HepG2 (cell line): Measurements from ENCODE around the gene INHBC. TPM values are rescaled to one million over a fixed set of nuclear protein-coding genes. Genes with fewer than 3 reads are reported as not detected.

Experiments
- ATAC-seq: fragments of 200-7000 bp; cut with Tn5 transposase; 3 replicates; pipeline ENCODE4 v1.9.1; 2020; ENCODE audit warnings: mild to moderate bottlenecking, moderate library complexity
- BruUV-seq: library from RNA; stranded (reverse); fragments of 400-500 nt; replicated peaks from 2 replicates; lab custom pipeline; 2021; lab: Mats Ljungman, UMichigan
- CTCF ChIA-PET: fragments of 300-600 bp; formaldehyde crosslinking; extraction: SDS; loops from one replicate; lab custom pipeline; 2021; ENCODE audit warnings: low total read pairs, inconsistent platforms, low intra/inter-chr PET ratio; lab: Yijun Ruan, JAX
- POLR2A ChIA-PET: fragments of 350-600 bp; sonication (Branson Sonifier 250); formaldehyde crosslinking; loops from one replicate; lab custom pipeline; 2020; ENCODE audit warnings: antibody characterized with exemption, inconsistent platforms; lab: Yijun Ruan, JAX
- DNase-seq: peaks from one replicate; pipeline ENCODE4 v3.0.0-alpha.2; 2015; ENCODE audit warnings: low spot score
- FAIRE-seq: peaks from 3 replicates; lab custom pipeline; 2011; peaks lifted over from hg19 to GRCh38; lab: Jason Lieb, UNC
- H2AFZ ChIP-seq: one replicate; pipeline ENCODE4 v1.6.1; 2011; ENCODE audit warnings: low read length, inconsistent platforms
- H3K27ac ChIP-seq: fragments of 300-600 bp; 3 replicates; pipeline ENCODE4 v1.8.0; 2011; ENCODE audit warnings: mixed run types, mild to moderate bottlenecking, mixed read lengths, low read length, inconsistent platforms; ENCODE audit not compliant: insufficient read depth; ENCODE audit errors: extremely low read length
- H3K27me3 ChIP-seq, 2 experiments: fragments of 200-600 bp in 1 of 2; 2 replicates in 1 of 2; 3 replicates in 1 of 2; pipeline versions ENCODE4 v1.6.0 to v1.8.0; 2011; ENCODE audit warnings: low read length in 2 of 2, mild to moderate bottlenecking in 2 of 2, moderate library complexity in 2 of 2, inconsistent platforms in 1 of 2; ENCODE audit not compliant: insufficient read depth in 2 of 2, control insufficient read depth in 1 of 2
- H3K36me3 ChIP-seq, 2 experiments: fragments of 200-600 bp in 1 of 2; replicated peaks in 1 of 2; 2 replicates in 1 of 2; 3 replicates in 1 of 2; pipeline versions ENCODE4 v1.5.1 to v1.8.0; 2011; ENCODE audit warnings: low read length in 2 of 2, inconsistent platforms in 1 of 2; ENCODE audit not compliant: insufficient read depth in 2 of 2, control insufficient read depth in 1 of 2
- H3K4me1 ChIP-seq: 2 replicates; pipeline ENCODE4 v1.5.1; 2012; ENCODE audit warnings: low read length, inconsistent platforms; ENCODE audit not compliant: insufficient read depth
- H3K4me2 ChIP-seq: 2 replicates; pipeline ENCODE4 v1.6.0; 2011; ENCODE audit warnings: low read depth, low read length, inconsistent platforms
- H3K4me3 ChIP-seq, 3 experiments: fragments of 200-600 bp in 1 of 3; sonication (generic), shearing (Covaris generic) in 1 of 3; replicated peaks in 1 of 3; 2 replicates each; pipeline ENCODE4 v1.5.1; 2011 to 2016; ENCODE audit warnings: low read length in 3 of 3, inconsistent platforms in 2 of 3, low read depth in 2 of 3, mild to moderate bottlenecking in 2 of 3, control low read depth in 1 of 3, mixed read lengths in 1 of 3; ENCODE audit not compliant: insufficient read depth in 1 of 3
- H3K79me2 ChIP-seq: one replicate; pipeline ENCODE4 v1.6.1; 2011; ENCODE audit warnings: low read length, inconsistent platforms; ENCODE audit not compliant: insufficient read depth
- H3K9ac ChIP-seq: 2 replicates; pipeline ENCODE4 v1.6.0; 2011; ENCODE audit warnings: mild to moderate bottlenecking, low read depth, low read length, inconsistent platforms; ENCODE audit not compliant: insufficient read depth
- H3K9me3 ChIP-seq: 2 replicates; pipeline ENCODE4 v1.5.1; 2012; ENCODE audit warnings: mild to moderate bottlenecking, low read length
- H4K20me1 ChIP-seq: 2 replicates; pipeline ENCODE4 v1.6.0; 2011; ENCODE audit warnings: inconsistent platforms, mild to moderate bottlenecking, low read length, moderate library complexity; ENCODE audit not compliant: insufficient read depth
- AKNA ChIP-seq: sonication (generic); formaldehyde crosslinking; IDR thresholded peaks from 2 replicates; pipeline ENCODE4 v1.4.0; 2020; ENCODE audit warnings: missing genetic modification reagents, borderline replicate concordance
- LRRFIP1 ChIP-seq: sonication (generic); formaldehyde crosslinking; conservative IDR thresholded peaks from 2 replicates; pipeline ENCODE4 v1.4.0; 2020; ENCODE audit warnings: missing genetic modification reagents
- MTF1 ChIP-seq: sonication (generic); formaldehyde crosslinking; IDR thresholded peaks from 2 replicates; pipeline ENCODE4 v1.5.0; 2020; ENCODE audit warnings: missing genetic modification reagents
- RELA ChIP-seq: sonication (generic); formaldehyde crosslinking; IDR thresholded peaks from 2 replicates; pipeline ENCODE4 v1.4.0; 2020; ENCODE audit warnings: missing genetic modification reagents
- STAG1 ChIP-seq: sonication (generic); formaldehyde crosslinking; IDR thresholded peaks from 2 replicates; pipeline ENCODE4 v1.4.0; 2020; ENCODE audit warnings: missing genetic modification reagents
- ZBTB44 ChIP-seq: sonication (generic); formaldehyde crosslinking; IDR thresholded peaks from 2 replicates; pipeline ENCODE4 v1.4.0; 2020; ENCODE audit warnings: missing genetic modification reagents
- ZC3H13 ChIP-seq: sonication (generic); formaldehyde crosslinking; IDR thresholded peaks from 2 replicates; pipeline ENCODE4 v1.8.1; 2023; ENCODE audit warnings: mild to moderate bottlenecking, missing genetic modification reagents, moderate library complexity
- ZNF234 ChIP-seq: sonication (generic); formaldehyde crosslinking; conservative IDR thresholded peaks from 2 replicates; pipeline ENCODE4 v1.5.1; 2020; ENCODE audit warnings: mild to moderate bottlenecking, missing genetic modification reagents
- ZNF784 ChIP-seq: sonication (generic); formaldehyde crosslinking; IDR thresholded peaks from 2 replicates; pipeline ENCODE4 v1.5.1; 2020; ENCODE audit warnings: missing genetic modification reagents, mild to moderate bottlenecking, borderline replicate concordance
- WGBS: methylation state at CpG from one replicate; pipeline ENCODE4 v1.1.6; 2017; ENCODE audit warnings: low lambda C conversion rate; 5-methylcytosine and 5-hydroxymethylcytosine counted together
- in situ Hi-C: cut with HindIII; loops from 2 replicates; pipeline ENCODE4 v1.10.0; 2017; ENCODE audit warnings: low pct_unique_long_range_greater_than_20kb; ENCODE audit not compliant: extremely low pct_ligation_motif_present
- intact Hi-C: fragments of 100-400 bp; cut with micrococcal nuclease; formaldehyde crosslinking; loops from one replicate; pipeline ENCODE4 v1.10.0; 2022; ENCODE audit not compliant: unreplicated experiment
- polyA plus RNA-seq, 8 experiments: library from polyadenylated mRNA; depleted of rRNA in 3 of 8; stranded (reverse) in 7 of 8; unstranded in 1 of 8; fragments of >200 nt; fragmentation: Illumina TruSeq in 4 of 8; extraction: Trizol in 4 of 8; gene quantifications; 2 replicates each; pipeline versions ENCODE4 v1.2.1 to v1.2.3, GENCODE V29; 2011 to 2016; ENCODE audit warnings: low read depth in 4 of 8, missing spikeins in 1 of 8, mixed read lengths in 1 of 8; ENCODE audit not compliant: insufficient read depth in 1 of 8
- total RNA-seq, 5 experiments: library from RNA; depleted of rRNA; stranded (reverse); fragments of >200 nt; fragmentation: Illumina TruSeq; extraction: Trizol; gene quantifications; 2 replicates each; pipeline ENCODE4 v1.2.3, GENCODE V29; 2016; ENCODE audit warnings: low read depth in 1 of 5

Gene INHBC
- total and polyA plus RNA-seq, 2 of the 13 experiments (the other 11 are each of a cell fraction or from before 2014, with no cell fraction given) = 1.8 to 13.8 TPM

GRCh38 chr12:57444744-57445143 is 10.2 kb downstream of the INHBC start:
- Histone ChIP-seq H3K27ac (no peak overlapping the region), H4K20me1 (no peaks in the 10 kb centered on the region), H3K27me3 (no peaks in the 10 kb centered on the region), H3K9me3 (no peaks in the 10 kb centered on the region), H3K4me3 (no peak overlapping the region), H3K36me3 (no peaks in the 10 kb centered on the region), H3K4me1 (peaks cover 3% of the 10 kb centered on the region), H3K4me2 (no peak overlapping the region), H3K9ac (no peak overlapping the region), H3K79me2 (no peaks in the 10 kb centered on the region), H2AFZ (no peak overlapping the region)
- ChIA-PET CTCF (no interaction called here), POLR2A (interaction anchor here (1.1 kb wide), 1 partner anchor 10 kb away, joined by 3 read pairs; the partner anchor contains the start of gene INHBC)
- 93% methylated on average over 5 of the region's 5 CpGs for WGBS
- intact Hi-C loops (no loop called here), in situ Hi-C loops (no loop called here)
- no TSS peak for BruUV-seq
- no peak for ATAC-seq
- DNase-seq = no peak
- FAIRE-seq = no peak
- TF ChIP-seq MTF1 (no peak), ZNF234 (CRISPR knock-in tag) (no peak), LRRFIP1 (CRISPR knock-in tag) (no peak), ZC3H13 (CRISPR knock-in tag) (no peak), ZNF784 (no peak), RELA (CRISPR knock-in tag) (no peak), ZBTB44 (CRISPR knock-in tag) (no peak), AKNA (no peak), STAG1 (CRISPR knock-in tag) (no peak)
